ENCODE results near the gene CHD9NB.
"Not testable (repeated sequence)": the region's sequence is repeated elsewhere in the genome, so short reads cannot be mapped to it uniquely, and the experiment has no call there.

The CHD9NB gene

DNA sequence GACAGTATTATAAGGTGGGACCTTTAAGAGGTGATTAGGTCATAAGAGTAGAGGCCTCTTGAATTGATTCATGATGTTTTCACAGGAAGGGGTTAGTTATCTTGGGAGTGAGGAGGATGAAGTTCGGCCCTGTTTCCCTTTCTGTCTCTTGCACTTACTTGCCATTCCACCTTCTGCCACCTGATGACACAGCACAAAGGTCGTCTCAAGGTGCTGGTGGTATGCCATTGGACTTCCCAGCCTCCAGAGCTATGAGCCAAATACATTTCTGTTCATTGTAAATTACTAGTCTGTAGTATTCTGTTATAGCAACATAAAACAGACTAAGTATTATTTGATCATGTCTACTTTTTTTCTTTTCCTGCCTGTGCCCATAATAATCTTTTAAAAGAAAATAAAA is 25.6 kb upstream of the CHD9NB start:
- H3K4me3 ChIP-seq (ENCODE audit: low read depth, low read length) = no peak overlapping the region
- TF ChIP-seq, protein P1, sequence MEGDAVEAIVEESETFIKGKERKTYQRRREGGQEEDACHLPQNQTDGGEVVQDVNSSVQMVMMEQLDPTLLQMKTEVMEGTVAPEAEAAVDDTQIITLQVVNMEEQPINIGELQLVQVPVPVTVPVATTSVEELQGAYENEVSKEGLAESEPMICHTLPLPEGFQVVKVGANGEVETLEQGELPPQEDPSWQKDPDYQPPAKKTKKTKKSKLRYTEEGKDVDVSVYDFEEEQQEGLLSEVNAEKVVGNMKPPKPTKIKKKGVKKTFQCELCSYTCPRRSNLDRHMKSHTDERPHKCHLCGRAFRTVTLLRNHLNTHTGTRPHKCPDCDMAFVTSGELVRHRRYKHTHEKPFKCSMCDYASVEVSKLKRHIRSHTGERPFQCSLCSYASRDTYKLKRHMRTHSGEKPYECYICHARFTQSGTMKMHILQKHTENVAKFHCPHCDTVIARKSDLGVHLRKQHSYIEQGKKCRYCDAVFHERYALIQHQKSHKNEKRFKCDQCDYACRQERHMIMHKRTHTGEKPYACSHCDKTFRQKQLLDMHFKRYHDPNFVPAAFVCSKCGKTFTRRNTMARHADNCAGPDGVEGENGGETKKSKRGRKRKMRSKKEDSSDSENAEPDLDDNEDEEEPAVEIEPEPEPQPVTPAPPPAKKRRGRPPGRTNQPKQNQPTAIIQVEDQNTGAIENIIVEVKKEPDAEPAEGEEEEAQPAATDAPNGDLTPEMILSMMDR (IDR thresholded peaks at IDR 0.05; ENCODE audit: borderline replicate concordance, insufficient read depth, low read depth, low read length) = no peak

DNA sequence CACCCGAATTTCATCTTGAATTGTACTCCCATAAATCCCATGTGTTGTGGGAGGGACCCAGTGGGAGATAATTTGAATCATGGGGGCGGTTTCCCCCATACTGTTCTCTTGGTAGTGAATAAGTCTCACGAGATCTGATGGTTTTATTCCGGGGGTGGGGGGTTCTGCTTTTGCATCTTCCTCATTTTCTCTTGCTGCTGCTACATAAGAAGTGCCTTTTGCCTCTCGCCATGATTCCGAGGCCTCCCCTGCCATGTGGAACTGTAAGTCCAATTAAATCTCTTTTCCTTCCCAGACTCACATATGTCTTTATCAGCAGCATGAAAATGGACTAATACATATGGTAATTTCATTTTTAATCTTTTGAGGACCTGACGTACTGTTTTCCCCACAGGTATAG is 22.8 kb upstream of the CHD9NB start:
- not testable (repeated sequence) for H3K4me3 ChIP-seq (ENCODE audit: low read depth, low read length)

DNA sequence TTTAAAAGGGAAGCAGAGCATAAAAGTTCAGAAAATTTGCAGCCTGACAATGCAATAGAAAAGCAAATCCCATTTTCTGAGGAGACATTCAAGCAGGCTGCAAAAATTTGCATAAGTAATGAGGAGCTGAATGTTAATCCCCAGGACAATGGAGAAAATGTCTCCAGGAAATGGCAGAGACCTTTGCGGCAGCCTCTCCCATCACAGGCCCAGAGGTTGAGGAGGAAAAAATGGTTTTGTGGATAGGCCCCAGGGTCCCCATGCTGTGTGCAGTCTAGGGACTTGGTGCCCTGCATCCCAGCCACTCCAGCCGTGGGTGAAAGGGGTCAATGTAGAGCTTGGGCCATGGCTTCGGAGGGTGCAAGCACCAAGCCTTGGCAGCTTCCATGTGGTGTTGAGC is 21.6 kb upstream of the CHD9NB start:
- not testable (repeated sequence) for H3K4me3 ChIP-seq (ENCODE audit: low read depth, low read length)

DNA sequence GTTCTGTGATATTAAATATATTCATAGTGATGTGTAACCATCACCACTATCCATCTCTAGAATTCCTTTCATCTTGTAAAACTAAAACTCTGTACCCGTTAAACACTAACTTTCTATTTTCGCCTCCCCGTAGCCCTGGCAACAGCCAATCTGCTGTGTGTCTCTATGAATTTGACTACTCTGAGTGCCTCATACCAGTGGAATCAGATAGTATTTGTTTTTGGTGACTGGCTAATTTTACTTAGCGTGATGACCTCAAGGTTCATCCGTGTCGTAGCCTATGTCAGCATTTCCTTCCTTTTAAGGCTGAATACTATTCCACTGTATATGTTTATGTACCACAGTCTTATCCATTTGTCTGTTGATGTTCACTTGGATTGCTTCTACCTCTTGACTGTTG is 20.3 kb upstream of the CHD9NB start:
- TF ChIP-seq, protein P1 (IDR thresholded peaks at IDR 0.05; ENCODE audit: borderline replicate concordance, insufficient read depth, low read depth, low read length) = no peak
- no peak overlapping the region for H3K4me3 ChIP-seq (ENCODE audit: low read depth, low read length)

DNA sequence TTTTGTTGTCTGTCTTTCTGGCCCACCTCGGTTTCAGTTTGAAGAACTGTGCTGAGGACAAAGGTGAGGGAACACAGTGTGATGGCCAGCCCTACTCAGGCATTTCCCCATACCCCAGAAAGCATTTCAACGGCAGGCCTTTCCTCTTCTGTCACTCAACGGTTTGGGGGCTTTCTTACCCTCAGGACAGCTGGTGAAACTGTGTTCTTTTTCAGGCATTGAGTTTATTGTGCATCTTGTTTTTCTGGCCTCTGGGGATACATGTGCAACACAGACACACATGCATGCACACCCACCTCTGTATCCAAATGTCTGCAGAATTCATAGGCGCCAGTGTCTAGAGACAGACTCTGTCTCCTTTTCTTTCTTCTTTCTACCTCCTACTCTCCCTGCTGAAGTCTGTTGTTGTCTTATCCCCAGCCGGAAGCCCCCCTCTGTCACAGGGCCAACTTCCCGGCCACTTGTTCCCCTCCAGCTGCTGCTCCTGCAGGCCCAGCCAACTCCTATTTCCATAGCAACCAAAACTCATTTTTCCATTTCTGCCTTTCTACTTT is 19.1 kb upstream of the CHD9NB start:
- TF ChIP-seq, protein P1 (IDR thresholded peaks at IDR 0.05; ENCODE audit: borderline replicate concordance, insufficient read depth, low read depth, low read length) = no peak
- H3K4me3 ChIP-seq (ENCODE audit: low read depth, low read length) = no peak overlapping the region

DNA sequence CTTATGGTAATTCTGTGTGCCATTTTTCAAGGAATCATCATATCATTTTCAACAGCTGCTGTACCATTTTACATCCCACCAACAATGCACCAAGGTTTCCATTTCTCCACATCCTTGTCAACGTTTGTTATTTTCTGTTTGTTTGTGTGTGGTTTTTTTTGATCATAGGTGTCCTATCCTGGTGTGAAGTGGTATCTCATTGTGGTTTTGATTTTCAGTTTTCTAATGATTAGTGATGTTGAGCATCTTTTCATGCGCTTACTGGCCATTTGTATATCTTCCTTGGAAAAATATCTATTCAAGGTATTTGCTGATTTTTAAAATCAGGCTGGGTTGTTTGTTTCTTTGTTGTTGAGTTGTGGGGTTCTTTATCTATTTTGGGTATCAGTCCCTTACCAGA is 17.1 kb upstream of the CHD9NB start:
- no peak overlapping the region for H3K4me3 ChIP-seq (ENCODE audit: low read depth, low read length)
- TF ChIP-seq, protein P1 (IDR thresholded peaks at IDR 0.05; ENCODE audit: borderline replicate concordance, insufficient read depth, low read depth, low read length) = no peak

DNA sequence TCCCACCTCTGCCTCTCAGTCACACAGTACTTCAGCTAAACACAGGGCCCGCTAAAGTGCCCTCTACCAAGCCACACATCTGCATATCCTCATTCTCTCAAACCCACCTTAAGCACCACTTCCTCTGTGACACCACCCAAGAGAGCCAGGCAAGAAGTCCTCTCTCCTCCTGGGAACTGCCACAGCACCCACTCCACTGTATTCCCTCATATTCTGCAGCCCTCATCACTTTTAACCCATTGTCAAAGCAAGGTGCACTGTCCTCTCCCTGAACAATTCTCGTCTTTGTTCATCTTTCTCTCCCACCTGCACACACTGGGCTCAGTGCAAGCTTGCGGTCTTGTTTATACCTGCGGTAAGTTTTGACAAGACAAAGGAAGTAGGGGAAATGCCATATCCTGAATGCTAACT is 15.7 kb upstream of the CHD9NB start:
- TF ChIP-seq, protein P1 (IDR thresholded peaks at IDR 0.05; ENCODE audit: borderline replicate concordance, insufficient read depth, low read depth, low read length) = no peak
- no peak overlapping the region for H3K4me3 ChIP-seq (ENCODE audit: low read depth, low read length)

DNA sequence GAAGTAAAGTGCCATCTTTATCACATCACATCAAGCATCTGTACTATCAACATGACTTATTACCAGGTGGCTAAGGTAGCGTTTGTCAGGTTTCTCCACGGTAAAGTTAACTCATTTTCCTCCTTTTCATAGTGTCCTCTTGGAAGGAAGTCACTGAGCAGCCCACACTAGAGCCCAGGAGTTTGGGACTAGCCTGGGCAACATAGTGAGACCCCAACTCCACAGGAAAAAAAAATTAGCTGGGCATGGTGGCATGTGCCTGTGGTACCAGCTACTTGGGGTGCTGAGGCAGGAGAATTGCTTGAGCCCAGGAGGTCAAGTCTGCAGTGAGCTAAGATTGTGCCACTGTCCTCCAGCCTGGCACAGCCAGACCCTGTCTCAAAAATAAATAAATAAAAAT is 15.0 kb upstream of the CHD9NB start:
- TF ChIP-seq, protein P1 (IDR thresholded peaks at IDR 0.05; ENCODE audit: borderline replicate concordance, insufficient read depth, low read depth, low read length) = no peak

More for the DNA sequence above, 15.0 kb upstream of the CHD9NB start:
- H3K4me3 ChIP-seq (ENCODE audit: low read depth, low read length) = no peak overlapping the region
